ENCODE measurements around the gene MAP7.

MAP7 gene

GRCh38 chr6:136426627-136427377 lies 123.4 kb downstream of the MAP7 start:
- no peak for TF ChIP-seq CTCF (IDR thresholded peaks at IDR 0.05; ENCODE audit: low read depth, low read length)
- H3K4me3 ChIP-seq (ENCODE audit: low read depth, low read length) = no peak overlapping the region

GRCh38 chr6:136425793-136426192 lies 124.4 kb downstream of the MAP7 start:
- H3K4me3 ChIP-seq (ENCODE audit: low read depth, low read length) = no peak overlapping the region
- no peak for TF ChIP-seq CTCF (IDR thresholded peaks at IDR 0.05; ENCODE audit: low read depth, low read length)

GRCh38 chr6:136424901-136425300 lies 125.3 kb downstream of the MAP7 start:
- TF ChIP-seq CTCF (IDR thresholded peaks at IDR 0.05; ENCODE audit: low read depth, low read length) = no peak

GRCh38 chr6:136424450-136424849 lies 125.8 kb downstream of the MAP7 start:
- H3K4me3 ChIP-seq (ENCODE audit: low read depth, low read length) = no peak overlapping the region
- no peak for TF ChIP-seq CTCF (IDR thresholded peaks at IDR 0.05; ENCODE audit: low read depth, low read length)

More at GRCh38 chr6:136424901-136425300, 125.3 kb downstream of the MAP7 start:
- no peak overlapping the region for H3K4me3 ChIP-seq (ENCODE audit: low read depth, low read length)

GRCh38 chr6:136421537-136422158 lies 128.6 kb downstream of the MAP7 start:
- H3K4me3 ChIP-seq (ENCODE audit: low read depth, low read length) = no peak overlapping the region
- TF ChIP-seq CTCF (IDR thresholded peaks at IDR 0.05; ENCODE audit: low read depth, low read length) = no peak

- H3K4me3 ChIP-seq (ENCODE audit: low read depth, low read length) = no peak overlapping the region
- TF ChIP-seq CTCF (IDR thresholded peaks at IDR 0.05; ENCODE audit: low read depth, low read length) = no peak
Measured at GRCh38 chr6:136420853-136421252, 129.4 kb downstream of the MAP7 start.

- no peak for TF ChIP-seq CTCF (IDR thresholded peaks at IDR 0.05; ENCODE audit: low read depth, low read length)
- H3K4me3 ChIP-seq (ENCODE audit: low read depth, low read length) = no peak overlapping the region
Measured at GRCh38 chr6:136415351-136416007, 134.7 kb downstream of the MAP7 start.
